Stomach smooth muscle (tissue), 2 donors: ENCODE measurements around the gene LY6G5C.

Source experiments
- H3K27ac ChIP-seq: one replicate; pipeline ENCODE4 v1.7.0; 2013; ENCODE audit warnings: mild to moderate bottlenecking, low read length, inconsistent platforms
- H3K27me3 ChIP-seq, 2 donors: one replicate each; pipeline ENCODE4 v1.7.0; 2013; ENCODE audit warnings: low read length in 2 of 2; ENCODE audit not compliant: insufficient read depth in 2 of 2, control insufficient read depth in 1 of 2
- H3K36me3 ChIP-seq, 2 donors: one replicate each; pipeline ENCODE4 v1.7.0; 2013; ENCODE audit warnings: low read length in 2 of 2; ENCODE audit not compliant: control insufficient read depth in 2 of 2, insufficient read depth in 2 of 2
- H3K4me1 ChIP-seq: one replicate; pipeline ENCODE4 v1.7.0; 2013; ENCODE audit warnings: low read length; ENCODE audit not compliant: control insufficient read depth, insufficient read depth
- H3K4me3 ChIP-seq, 2 donors: one replicate each; pipeline ENCODE4 v1.7.0; 2013; ENCODE audit warnings: low read length in 2 of 2
- H3K9ac ChIP-seq, 2 donors: one replicate each; pipeline ENCODE4 v1.7.0; 2013; ENCODE audit warnings: low read length in 2 of 2, mild to moderate bottlenecking in 1 of 2
- H3K9me3 ChIP-seq, 2 donors: one replicate each; pipeline ENCODE4 v1.7.0; 2013; ENCODE audit warnings: low read length in 2 of 2; ENCODE audit not compliant: control insufficient read depth in 2 of 2
- donor health status: healthy.
- donor health status: Pancreatic carcinoma.

Gene LY6G5C

GRCh38 chr6:31723245-31723979 is 42.5 kb upstream of the LY6G5C start, which contains the start of gene MPIG6B:
TSS of gene MPIG6B (plus strand) at chr6:31723373. CDS start at chr6:31723384, 11 bp downstream.
- H3K4me3 ChIP-seq = no peak within 1 kb of the TSS

GRCh38 chr6:31722173-31722572 is 41.3 kb upstream of the LY6G5C start:
- Histone ChIP-seq H3K27me3 (no peaks in the 10 kb centered on the region), H3K27ac (no peak overlapping the region), H3K36me3 (peaks cover 10 to 14% of the 10 kb centered on the region in 2 donors), H3K4me1 (no peaks in the 10 kb centered on the region), H3K9ac (no peak overlapping the region), H3K4me3 (no peak overlapping the region), H3K9me3 (no peaks in the 10 kb centered on the region)

More at GRCh38 chr6:31723245-31723979, 42.5 kb upstream of the LY6G5C start, which contains the start of gene MPIG6B:
- H3K27ac ChIP-seq = no peak within 1 kb of the TSS
- H3K36me3 ChIP-seq = peaks cover 11 to 18% of the 10 kb centered on the region in 2 donors
- peaks cover 9% of the 10 kb centered on the region for H3K4me1 ChIP-seq
- H3K9me3 ChIP-seq = no peaks in the 10 kb centered on the region
- H3K9ac ChIP-seq = no peak within 1 kb of the TSS
- no peaks in the 10 kb centered on the region for H3K27me3 ChIP-seq

GRCh38 chr6:31721351-31722020 is 40.6 kb upstream of the LY6G5C start, which contains the start of gene LY6G6C:
TSS of gene LY6G6C (minus strand) at chr6:31721746. CDS start at chr6:31721679, 67 bp downstream.
- Histone ChIP-seq H3K9me3 (no peaks in the 10 kb centered on the region), H3K36me3 (peaks cover 8% of the 10 kb centered on the region in 2 donors), H3K9ac (no peak within 1 kb of the TSS), H3K27me3 (no peaks in the 10 kb centered on the region), H3K4me3 (no peak within 1 kb of the TSS), H3K27ac (no peak within 1 kb of the TSS), H3K4me1 (no peaks in the 10 kb centered on the region)

GRCh38 chr6:31720196-31720770 is 39.4 kb upstream of the LY6G5C start:
- peaks cover 0 to 2% of the 10 kb centered on the region in 2 donors for H3K36me3 ChIP-seq
- no peaks in the 10 kb centered on the region for H3K27me3 ChIP-seq
- no peaks in the 10 kb centered on the region for H3K9me3 ChIP-seq
- peaks cover 3% of the 10 kb centered on the region for H3K4me1 ChIP-seq
- no peak overlapping the region for H3K4me3 ChIP-seq
- H3K9ac ChIP-seq = no peak overlapping the region
- H3K27ac ChIP-seq = no peak overlapping the region

GRCh38 chr6:31719001-31719400 is 38.1 kb upstream of the LY6G5C start:
- H3K36me3 ChIP-seq = no peaks in the 10 kb centered on the region
- no peaks in the 10 kb centered on the region for H3K9me3 ChIP-seq
- H3K9ac ChIP-seq = no peak overlapping the region
- peaks cover 7% of the 10 kb centered on the region for H3K4me1 ChIP-seq
- no peaks in the 10 kb centered on the region for H3K27me3 ChIP-seq
- no peak overlapping the region for H3K27ac ChIP-seq
- no peak overlapping the region for H3K4me3 ChIP-seq

GRCh38 chr6:31718265-31718664 is 37.4 kb upstream of the LY6G5C start:
- Histone ChIP-seq H3K27me3 (no peaks in the 10 kb centered on the region), H3K27ac (no peak overlapping the region), H3K4me1 (peaks cover 7% of the 10 kb centered on the region), H3K9me3 (no peaks in the 10 kb centered on the region), H3K9ac (no peak overlapping the region), H3K36me3 (no peaks in the 10 kb centered on the region), H3K4me3 (no peak overlapping the region)

- no peaks in the 10 kb centered on the region for H3K36me3 ChIP-seq
- H3K4me1 ChIP-seq = peaks cover 7% of the 10 kb centered on the region
- no peaks in the 10 kb centered on the region for H3K9me3 ChIP-seq
- H3K27me3 ChIP-seq = no peaks in the 10 kb centered on the region
- H3K27ac ChIP-seq = no peak overlapping the region
- H3K9ac ChIP-seq = no peak overlapping the region
- no peak overlapping the region for H3K4me3 ChIP-seq
These were observed 36.8 kb upstream of the LY6G5C start for GRCh38 chr6:31717499-31718222.

- Histone ChIP-seq H3K36me3 (no peaks in the 10 kb centered on the region), H3K4me3 (no peak within 1 kb of the TSS), H3K9me3 (no peaks in the 10 kb centered on the region), H3K27ac (no peak within 1 kb of the TSS), H3K9ac (no peak within 1 kb of the TSS), H3K27me3 (no peaks in the 10 kb centered on the region), H3K4me1 (peaks cover 7% of the 10 kb centered on the region)
These were observed 34.4 kb upstream of the LY6G5C start, which contains the start of gene LY6G6D for GRCh38 chr6:31715022-31715958. TSS of gene LY6G6D (plus strand) at chr6:31715348. CDS start at chr6:31715356, 8 bp downstream.

- H3K4me3 ChIP-seq = no peak overlapping the region
- H3K27ac ChIP-seq = no peak overlapping the region
- H3K27me3 ChIP-seq = peaks cover 0 to 2% of the 10 kb centered on the region in 2 donors
- H3K9ac ChIP-seq = no peak overlapping the region
- H3K9me3 ChIP-seq = no peaks in the 10 kb centered on the region
- no peaks in the 10 kb centered on the region for H3K36me3 ChIP-seq
- H3K4me1 ChIP-seq = peaks cover 7% of the 10 kb centered on the region
These were observed 33.3 kb upstream of the LY6G5C start for GRCh38 chr6:31713991-31714684.
